ENCODE results near the gene ELOVL6.

DNA sequence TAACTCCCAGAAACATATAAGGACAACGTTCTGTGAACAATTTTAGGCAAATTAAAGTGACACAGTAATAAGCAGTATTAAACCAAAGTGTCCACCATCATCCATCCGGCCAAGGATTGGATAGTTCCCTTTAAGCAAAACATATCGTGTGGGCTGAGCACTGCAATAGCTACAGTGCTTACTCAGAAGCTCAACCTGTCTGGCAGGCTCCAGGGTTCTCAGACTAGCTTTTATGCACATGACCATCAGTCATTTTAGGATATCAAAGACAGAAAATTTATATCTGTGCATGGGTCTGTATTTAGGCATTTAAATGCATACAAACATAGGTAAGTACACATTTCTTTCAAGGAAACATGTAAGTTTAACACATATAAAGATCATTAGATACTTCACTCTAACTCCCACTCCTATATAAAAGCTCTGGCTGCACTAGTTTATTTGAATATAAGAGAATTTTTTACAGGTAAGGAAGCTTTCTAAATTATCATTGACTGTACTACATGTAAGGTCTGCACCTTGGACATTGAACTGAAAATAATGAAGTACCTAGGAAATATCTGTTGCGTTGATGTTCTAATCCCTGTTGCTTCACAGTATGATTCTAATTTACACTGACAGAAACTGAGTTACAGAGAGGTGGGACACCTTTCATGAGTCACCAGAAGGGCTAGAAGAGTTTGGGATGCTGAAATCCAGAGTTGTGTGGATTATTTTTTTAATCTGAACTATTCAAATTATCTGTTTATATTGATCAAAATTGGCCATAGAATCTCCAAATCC, 67.6 kb downstream of the ELOVL6 start:
- TF ChIP-seq, protein P1, sequence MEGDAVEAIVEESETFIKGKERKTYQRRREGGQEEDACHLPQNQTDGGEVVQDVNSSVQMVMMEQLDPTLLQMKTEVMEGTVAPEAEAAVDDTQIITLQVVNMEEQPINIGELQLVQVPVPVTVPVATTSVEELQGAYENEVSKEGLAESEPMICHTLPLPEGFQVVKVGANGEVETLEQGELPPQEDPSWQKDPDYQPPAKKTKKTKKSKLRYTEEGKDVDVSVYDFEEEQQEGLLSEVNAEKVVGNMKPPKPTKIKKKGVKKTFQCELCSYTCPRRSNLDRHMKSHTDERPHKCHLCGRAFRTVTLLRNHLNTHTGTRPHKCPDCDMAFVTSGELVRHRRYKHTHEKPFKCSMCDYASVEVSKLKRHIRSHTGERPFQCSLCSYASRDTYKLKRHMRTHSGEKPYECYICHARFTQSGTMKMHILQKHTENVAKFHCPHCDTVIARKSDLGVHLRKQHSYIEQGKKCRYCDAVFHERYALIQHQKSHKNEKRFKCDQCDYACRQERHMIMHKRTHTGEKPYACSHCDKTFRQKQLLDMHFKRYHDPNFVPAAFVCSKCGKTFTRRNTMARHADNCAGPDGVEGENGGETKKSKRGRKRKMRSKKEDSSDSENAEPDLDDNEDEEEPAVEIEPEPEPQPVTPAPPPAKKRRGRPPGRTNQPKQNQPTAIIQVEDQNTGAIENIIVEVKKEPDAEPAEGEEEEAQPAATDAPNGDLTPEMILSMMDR (IDR thresholded peaks at IDR 0.05; ENCODE audit: poor library complexity, severe bottlenecking) = no peak
- TF ChIP-seq TAF1 (IDR thresholded peaks at IDR 0.05; ENCODE audit: low read depth) (no peak), REST (IDR thresholded peaks at IDR 0.05; ENCODE audit: borderline replicate concordance) (no peak), EZH2 (IDR thresholded peaks at IDR 0.05; ENCODE audit: borderline replicate concordance, insufficient read depth, low read length, poor library complexity, severe bottlenecking) (no peak), MXI1 (conservative IDR thresholded peaks at IDR 0.05; ENCODE audit: poor library complexity, severe bottlenecking) (no peak), POLR2AphosphoS5 (IDR thresholded peaks at IDR 0.05) (no peak)
